ENCODE results near the gene CDHR2. TPM values are rescaled to one million over a fixed set of nuclear protein-coding genes. Genes with fewer than 3 reads are reported as not detected.
A peak's percentile ranks its signal among the peaks of the same experiment; 100 is the strongest.

Gene CDHR2
- total RNA-seq, 1 experiment from 2014 or later: 0.63 TPM

DNA sequence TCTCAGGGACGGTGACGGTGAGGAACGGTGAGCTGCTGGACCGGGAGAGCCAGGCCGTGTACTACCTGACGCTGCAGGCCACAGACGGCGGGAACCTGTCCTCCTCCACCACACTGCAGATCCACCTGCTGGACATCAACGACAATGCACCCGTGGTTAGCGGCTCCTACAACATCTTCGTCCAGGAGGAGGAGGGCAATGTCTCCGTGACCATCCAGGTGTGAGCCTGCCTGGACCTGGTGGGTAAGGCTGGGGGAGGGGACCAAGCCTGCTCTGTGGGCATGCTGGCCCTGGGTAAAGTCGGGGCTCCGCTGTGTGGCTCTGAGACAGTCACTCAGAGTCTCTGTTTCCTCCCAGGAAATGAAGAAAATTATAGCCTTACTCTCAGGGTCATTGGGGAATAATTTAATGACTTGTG is 29.3 kb downstream of the CDHR2 start (continued):
- TF ChIP-seq, protein P1, sequence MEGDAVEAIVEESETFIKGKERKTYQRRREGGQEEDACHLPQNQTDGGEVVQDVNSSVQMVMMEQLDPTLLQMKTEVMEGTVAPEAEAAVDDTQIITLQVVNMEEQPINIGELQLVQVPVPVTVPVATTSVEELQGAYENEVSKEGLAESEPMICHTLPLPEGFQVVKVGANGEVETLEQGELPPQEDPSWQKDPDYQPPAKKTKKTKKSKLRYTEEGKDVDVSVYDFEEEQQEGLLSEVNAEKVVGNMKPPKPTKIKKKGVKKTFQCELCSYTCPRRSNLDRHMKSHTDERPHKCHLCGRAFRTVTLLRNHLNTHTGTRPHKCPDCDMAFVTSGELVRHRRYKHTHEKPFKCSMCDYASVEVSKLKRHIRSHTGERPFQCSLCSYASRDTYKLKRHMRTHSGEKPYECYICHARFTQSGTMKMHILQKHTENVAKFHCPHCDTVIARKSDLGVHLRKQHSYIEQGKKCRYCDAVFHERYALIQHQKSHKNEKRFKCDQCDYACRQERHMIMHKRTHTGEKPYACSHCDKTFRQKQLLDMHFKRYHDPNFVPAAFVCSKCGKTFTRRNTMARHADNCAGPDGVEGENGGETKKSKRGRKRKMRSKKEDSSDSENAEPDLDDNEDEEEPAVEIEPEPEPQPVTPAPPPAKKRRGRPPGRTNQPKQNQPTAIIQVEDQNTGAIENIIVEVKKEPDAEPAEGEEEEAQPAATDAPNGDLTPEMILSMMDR (IDR thresholded peaks at IDR 0.05): peak; percentile 64
- TF ChIP-seq FOXP1 (CRISPR knock-in tag; IDR thresholded peaks at IDR 0.05; ENCODE audit: borderline replicate concordance) (peak; percentile 77; the same call in 1 of the 2 replicates), FOXJ3 (CRISPR knock-in tag; IDR thresholded peaks at IDR 0.05; ENCODE audit: borderline replicate concordance) (no peak), SMAD4 (CRISPR knock-in tag; IDR thresholded peaks at IDR 0.05) (no peak), IRF2 (CRISPR knock-in tag; IDR thresholded peaks at IDR 0.05; ENCODE audit: borderline replicate concordance, low read depth) (no peak), RORB (CRISPR knock-in tag; IDR thresholded peaks at IDR 0.05) (no peak), PRRX2 (CRISPR knock-in tag; IDR thresholded peaks at IDR 0.05) (no peak), RELA (CRISPR knock-in tag; IDR thresholded peaks at IDR 0.05; ENCODE audit: borderline replicate concordance) (no peak), ZNF671 (CRISPR knock-in tag; IDR thresholded peaks at IDR 0.05) (no peak), GABPB1 (CRISPR knock-in tag; IDR thresholded peaks at IDR 0.05) (no peak), NR2C2 (CRISPR knock-in tag; IDR thresholded peaks at IDR 0.05) (no peak), ZNF317 (CRISPR knock-in tag; IDR thresholded peaks at IDR 0.05; ENCODE audit: borderline replicate concordance, low read depth) (no peak), TEAD4 (CRISPR knock-in tag; IDR thresholded peaks at IDR 0.05) (no peak), KAT7 (CRISPR knock-in tag; IDR thresholded peaks at IDR 0.05; ENCODE audit: borderline replicate concordance) (no peak), NFYB (CRISPR knock-in tag; conservative IDR thresholded peaks at IDR 0.05; ENCODE audit: low read depth) (no peak)
- TF ChIP-seq, protein P2, sequence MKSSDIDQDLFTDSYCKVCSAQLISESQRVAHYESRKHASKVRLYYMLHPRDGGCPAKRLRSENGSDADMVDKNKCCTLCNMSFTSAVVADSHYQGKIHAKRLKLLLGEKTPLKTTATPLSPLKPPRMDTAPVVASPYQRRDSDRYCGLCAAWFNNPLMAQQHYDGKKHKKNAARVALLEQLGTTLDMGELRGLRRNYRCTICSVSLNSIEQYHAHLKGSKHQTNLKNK (CRISPR knock-in tag; IDR thresholded peaks at IDR 0.05): no peak
- TF ChIP-seq, protein P3, sequence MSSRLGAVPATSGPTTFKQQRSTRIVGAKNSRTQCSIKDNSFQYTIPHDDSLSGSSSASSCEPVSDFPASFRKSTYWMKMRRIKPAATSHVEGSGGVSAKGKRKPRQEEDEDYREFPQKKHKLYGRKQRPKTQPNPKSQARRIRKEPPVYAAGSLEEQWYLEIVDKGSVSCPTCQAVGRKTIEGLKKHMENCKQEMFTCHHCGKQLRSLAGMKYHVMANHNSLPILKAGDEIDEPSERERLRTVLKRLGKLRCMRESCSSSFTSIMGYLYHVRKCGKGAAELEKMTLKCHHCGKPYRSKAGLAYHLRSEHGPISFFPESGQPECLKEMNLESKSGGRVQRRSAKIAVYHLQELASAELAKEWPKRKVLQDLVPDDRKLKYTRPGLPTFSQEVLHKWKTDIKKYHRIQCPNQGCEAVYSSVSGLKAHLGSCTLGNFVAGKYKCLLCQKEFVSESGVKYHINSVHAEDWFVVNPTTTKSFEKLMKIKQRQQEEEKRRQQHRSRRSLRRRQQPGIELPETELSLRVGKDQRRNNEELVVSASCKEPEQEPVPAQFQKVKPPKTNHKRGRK (CRISPR knock-in tag; IDR thresholded peaks at IDR 0.05; ENCODE audit: borderline replicate concordance): no peak
- TF ChIP-seq, protein P4, sequence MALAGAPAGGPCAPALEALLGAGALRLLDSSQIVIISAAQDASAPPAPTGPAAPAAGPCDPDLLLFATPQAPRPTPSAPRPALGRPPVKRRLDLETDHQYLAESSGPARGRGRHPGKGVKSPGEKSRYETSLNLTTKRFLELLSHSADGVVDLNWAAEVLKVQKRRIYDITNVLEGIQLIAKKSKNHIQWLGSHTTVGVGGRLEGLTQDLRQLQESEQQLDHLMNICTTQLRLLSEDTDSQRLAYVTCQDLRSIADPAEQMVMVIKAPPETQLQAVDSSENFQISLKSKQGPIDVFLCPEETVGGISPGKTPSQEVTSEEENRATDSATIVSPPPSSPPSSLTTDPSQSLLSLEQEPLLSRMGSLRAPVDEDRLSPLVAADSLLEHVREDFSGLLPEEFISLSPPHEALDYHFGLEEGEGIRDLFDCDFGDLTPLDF (CRISPR knock-in tag; IDR thresholded peaks at IDR 0.05): 0 out of 2 replicates have a peak, but pooled peaks have one; percentile 67
- TF ChIP-seq, protein P5, sequence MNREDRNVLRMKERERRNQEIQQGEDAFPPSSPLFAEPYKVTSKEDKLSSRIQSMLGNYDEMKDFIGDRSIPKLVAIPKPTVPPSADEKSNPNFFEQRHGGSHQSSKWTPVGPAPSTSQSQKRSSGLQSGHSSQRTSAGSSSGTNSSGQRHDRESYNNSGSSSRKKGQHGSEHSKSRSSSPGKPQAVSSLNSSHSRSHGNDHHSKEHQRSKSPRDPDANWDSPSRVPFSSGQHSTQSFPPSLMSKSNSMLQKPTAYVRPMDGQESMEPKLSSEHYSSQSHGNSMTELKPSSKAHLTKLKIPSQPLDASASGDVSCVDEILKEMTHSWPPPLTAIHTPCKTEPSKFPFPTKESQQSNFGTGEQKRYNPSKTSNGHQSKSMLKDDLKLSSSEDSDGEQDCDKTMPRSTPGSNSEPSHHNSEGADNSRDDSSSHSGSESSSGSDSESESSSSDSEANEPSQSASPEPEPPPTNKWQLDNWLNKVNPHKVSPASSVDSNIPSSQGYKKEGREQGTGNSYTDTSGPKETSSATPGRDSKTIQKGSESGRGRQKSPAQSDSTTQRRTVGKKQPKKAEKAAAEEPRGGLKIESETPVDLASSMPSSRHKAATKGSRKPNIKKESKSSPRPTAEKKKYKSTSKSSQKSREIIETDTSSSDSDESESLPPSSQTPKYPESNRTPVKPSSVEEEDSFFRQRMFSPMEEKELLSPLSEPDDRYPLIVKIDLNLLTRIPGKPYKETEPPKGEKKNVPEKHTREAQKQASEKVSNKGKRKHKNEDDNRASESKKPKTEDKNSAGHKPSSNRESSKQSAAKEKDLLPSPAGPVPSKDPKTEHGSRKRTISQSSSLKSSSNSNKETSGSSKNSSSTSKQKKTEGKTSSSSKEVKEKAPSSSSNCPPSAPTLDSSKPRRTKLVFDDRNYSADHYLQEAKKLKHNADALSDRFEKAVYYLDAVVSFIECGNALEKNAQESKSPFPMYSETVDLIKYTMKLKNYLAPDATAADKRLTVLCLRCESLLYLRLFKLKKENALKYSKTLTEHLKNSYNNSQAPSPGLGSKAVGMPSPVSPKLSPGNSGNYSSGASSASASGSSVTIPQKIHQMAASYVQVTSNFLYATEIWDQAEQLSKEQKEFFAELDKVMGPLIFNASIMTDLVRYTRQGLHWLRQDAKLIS (CRISPR knock-in tag; IDR thresholded peaks at IDR 0.05; ENCODE audit: borderline replicate concordance): no peak
- TF ChIP-seq, protein P6, sequence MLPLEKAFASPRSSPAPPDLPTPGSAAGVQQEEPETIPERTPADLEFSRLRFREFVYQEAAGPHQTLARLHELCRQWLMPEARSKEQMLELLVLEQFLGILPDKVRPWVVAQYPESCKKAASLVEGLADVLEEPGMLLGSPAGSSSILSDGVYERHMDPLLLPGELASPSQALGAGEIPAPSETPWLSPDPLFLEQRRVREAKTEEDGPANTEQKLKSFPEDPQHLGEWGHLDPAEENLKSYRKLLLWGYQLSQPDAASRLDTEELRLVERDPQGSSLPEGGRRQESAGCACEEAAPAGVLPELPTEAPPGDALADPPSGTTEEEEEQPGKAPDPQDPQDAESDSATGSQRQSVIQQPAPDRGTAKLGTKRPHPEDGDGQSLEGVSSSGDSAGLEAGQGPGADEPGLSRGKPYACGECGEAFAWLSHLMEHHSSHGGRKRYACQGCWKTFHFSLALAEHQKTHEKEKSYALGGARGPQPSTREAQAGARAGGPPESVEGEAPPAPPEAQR (CRISPR knock-in tag; IDR thresholded peaks at IDR 0.05): no peak
- TF ChIP-seq, protein P7, sequence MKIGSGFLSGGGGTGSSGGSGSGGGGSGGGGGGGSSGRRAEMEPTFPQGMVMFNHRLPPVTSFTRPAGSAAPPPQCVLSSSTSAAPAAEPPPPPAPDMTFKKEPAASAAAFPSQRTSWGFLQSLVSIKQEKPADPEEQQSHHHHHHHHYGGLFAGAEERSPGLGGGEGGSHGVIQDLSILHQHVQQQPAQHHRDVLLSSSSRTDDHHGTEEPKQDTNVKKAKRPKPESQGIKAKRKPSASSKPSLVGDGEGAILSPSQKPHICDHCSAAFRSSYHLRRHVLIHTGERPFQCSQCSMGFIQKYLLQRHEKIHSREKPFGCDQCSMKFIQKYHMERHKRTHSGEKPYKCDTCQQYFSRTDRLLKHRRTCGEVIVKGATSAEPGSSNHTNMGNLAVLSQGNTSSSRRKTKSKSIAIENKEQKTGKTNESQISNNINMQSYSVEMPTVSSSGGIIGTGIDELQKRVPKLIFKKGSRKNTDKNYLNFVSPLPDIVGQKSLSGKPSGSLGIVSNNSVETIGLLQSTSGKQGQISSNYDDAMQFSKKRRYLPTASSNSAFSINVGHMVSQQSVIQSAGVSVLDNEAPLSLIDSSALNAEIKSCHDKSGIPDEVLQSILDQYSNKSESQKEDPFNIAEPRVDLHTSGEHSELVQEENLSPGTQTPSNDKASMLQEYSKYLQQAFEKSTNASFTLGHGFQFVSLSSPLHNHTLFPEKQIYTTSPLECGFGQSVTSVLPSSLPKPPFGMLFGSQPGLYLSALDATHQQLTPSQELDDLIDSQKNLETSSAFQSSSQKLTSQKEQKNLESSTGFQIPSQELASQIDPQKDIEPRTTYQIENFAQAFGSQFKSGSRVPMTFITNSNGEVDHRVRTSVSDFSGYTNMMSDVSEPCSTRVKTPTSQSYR (CRISPR knock-in tag; IDR thresholded peaks at IDR 0.05): no peak
- TF ChIP-seq, protein P8, sequence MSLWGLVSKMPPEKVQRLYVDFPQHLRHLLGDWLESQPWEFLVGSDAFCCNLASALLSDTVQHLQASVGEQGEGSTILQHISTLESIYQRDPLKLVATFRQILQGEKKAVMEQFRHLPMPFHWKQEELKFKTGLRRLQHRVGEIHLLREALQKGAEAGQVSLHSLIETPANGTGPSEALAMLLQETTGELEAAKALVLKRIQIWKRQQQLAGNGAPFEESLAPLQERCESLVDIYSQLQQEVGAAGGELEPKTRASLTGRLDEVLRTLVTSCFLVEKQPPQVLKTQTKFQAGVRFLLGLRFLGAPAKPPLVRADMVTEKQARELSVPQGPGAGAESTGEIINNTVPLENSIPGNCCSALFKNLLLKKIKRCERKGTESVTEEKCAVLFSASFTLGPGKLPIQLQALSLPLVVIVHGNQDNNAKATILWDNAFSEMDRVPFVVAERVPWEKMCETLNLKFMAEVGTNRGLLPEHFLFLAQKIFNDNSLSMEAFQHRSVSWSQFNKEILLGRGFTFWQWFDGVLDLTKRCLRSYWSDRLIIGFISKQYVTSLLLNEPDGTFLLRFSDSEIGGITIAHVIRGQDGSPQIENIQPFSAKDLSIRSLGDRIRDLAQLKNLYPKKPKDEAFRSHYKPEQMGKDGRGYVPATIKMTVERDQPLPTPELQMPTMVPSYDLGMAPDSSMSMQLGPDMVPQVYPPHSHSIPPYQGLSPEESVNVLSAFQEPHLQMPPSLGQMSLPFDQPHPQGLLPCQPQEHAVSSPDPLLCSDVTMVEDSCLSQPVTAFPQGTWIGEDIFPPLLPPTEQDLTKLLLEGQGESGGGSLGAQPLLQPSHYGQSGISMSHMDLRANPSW (CRISPR knock-in tag; conservative IDR thresholded peaks at IDR 0.05; ENCODE audit: low read depth): no peak
